RCC 7860 (cell line): ENCODE data around the gene SPATA4.
A peak's percentile ranks its signal among the peaks of the same experiment; 100 is the strongest.
"Not testable (repeated sequence)": the region's sequence is repeated elsewhere in the genome, so short reads cannot be mapped to it uniquely, and the experiment has no call there.

Experiments used
- DNase-seq: peaks from one replicate; pipeline ENCODE4 v3.0.0-alpha.2; 2015; ENCODE audit warnings: low spot score
- FAIRE-seq: peaks from 2 replicates; lab custom pipeline; 2012; peaks lifted over from hg19 to GRCh38; lab: Jason Lieb, UNC

SPATA4 gene

DNA sequence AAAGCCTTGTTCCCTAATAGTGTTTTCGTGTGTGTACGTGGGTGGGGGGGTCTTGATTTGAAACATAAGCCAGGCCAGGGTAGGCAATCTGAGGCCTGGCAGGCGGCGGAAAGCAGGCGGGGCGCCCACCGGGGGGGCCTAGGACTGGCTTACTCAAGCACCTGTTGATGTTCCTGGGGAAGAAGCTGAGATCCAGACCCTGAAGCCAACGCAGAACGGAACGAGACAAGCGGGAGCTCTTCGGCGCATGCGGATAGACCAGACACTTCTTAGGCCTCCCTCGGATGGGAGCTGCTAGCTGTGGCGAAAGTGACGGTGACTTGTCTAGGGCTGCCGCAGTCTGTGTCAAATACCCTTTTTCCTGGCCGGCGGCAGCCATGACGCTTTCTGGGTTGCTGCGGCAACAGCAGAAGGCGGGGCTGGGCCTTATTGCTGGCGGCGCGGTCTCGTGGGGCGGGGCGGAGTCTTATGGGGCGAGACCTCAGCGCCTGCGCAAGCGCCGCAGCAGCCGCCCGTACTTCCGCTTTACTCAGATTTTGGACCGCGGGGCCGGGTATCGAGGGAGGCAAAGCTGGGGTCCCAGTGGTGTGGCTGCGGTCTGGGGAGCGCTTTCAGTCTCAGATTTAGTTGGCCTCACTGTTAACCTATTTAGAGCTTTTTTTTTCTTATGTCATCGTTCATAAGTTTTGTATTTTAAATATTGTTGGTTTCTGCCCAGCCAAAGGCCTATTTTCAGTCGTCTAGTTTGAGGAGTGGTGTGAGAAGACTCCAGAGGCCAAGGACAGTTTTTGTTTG lies at the start of gene SPATA4:
Gene SPATA4, minus strand, starts transcription at position 402 of the 795 bp plus-strand sequence. Its CDS starts 23 bp downstream, at position 379.
- DNase-seq, result peak; percentile 75
- FAIRE-seq, result no peak

DNA sequence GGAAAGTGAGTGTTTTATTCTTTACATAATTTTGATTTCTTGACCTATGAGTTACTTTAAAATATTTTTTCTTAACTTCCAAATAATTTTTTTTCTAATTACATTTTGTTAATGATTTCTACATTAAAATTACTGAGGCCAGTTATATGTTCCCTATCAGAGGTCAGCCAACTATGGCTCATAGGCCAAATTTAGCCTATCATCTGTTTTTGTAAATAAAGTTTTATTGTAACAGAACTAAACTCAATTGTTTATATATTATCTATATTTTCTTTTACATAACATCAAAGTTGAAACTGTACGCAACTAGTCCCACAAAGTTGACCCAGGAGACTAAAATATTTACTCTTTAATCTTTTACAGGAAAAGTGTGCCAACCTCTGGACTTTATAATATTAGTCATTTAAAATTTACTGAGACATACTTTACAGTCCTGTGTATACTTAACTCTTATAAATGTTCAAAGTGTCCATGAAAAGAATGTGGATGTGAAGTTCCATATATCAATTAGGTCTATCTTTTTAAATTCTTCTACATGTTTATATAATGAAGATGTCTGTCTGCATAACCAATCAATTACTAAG lies 47.5 kb upstream of the SPATA4 start:
- no peak for DNase-seq
- no peak for FAIRE-seq

DNA sequence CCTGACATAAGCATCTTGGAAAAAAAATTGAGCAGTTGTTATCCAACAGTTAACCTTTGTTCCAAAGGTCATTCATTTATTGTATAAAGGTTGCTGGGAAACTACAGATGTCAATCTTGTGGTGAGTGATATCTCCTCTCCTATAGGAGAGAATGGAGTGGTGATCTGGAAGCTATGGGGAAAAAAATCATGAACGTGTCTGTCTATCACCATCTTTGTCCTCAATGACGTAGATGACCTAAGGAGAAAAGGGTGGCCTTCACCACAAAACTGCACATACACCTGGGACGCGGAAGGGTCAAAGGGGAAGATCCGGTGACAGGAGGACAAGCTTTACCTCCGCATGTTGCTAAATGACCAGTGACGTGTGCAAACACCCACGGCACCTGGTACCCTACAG lies 46.3 kb upstream of the SPATA4 start:
- FAIRE-seq (no peak), DNase-seq (no peak)

DNA sequence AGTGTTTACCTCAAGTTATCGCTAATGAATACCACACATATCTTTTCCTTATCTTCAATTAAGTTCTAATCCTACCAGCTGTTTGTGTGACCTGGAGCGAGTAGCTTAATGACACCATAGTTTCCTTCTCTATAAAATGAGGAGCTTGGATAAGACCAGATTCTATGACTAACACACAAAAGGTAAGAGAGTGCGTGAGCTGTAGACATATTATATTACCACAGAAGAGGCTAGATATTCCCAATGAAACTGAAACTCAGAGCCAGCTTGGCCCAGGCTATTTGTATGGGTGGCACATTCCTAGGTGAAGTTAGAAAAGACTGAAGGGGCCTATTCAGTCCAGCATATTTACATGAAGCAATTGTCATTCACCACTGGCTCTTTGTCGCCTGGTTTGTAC lies 43.4 kb upstream of the SPATA4 start:
- no peak for DNase-seq
- no peak for FAIRE-seq

DNA sequence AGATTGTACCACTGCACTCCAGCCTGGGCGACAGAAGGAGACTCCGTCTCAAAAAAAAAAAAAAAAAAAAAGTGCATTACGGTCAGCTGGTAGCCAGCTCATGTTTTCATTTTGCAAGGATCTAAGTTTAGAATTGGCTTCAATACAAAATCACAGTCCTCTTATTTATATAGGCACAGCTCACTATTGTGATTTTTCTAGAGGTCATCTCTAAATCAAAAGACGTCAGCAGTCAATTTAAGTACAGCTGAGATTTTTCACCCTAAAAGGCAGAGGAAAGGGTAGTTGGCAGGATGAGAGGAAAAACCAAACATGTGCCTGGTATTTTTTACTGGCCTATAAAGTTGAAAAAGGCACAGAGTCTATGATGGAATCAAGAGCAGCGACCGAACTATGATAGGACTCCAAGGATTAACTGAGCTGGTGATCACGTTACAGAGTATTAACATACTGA lies 42.8 kb upstream of the SPATA4 start:
- DNase-seq, result no peak

DNA sequence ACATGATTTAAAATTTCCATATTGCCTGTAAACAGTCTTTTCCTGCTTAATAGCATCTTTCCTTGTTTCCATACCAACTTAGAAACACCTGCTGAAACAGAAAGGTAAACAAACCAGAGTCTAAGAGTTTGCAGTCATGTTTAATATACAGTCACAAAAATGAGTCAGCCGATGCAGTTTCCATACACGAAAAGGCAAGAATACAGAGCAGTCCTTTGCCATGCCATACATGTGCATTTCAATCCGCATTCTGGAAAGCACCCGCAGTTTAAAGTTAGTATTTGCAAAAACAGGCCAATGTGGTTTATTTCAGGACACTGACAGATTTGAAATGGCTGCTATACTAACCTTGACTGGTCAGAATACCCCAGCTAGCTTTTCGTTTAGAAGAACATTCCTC lies 41.6 kb upstream of the SPATA4 start:
- no peak for DNase-seq

More for the DNA sequence above, 42.8 kb upstream of the SPATA4 start:
- FAIRE-seq, result no peak

DNA sequence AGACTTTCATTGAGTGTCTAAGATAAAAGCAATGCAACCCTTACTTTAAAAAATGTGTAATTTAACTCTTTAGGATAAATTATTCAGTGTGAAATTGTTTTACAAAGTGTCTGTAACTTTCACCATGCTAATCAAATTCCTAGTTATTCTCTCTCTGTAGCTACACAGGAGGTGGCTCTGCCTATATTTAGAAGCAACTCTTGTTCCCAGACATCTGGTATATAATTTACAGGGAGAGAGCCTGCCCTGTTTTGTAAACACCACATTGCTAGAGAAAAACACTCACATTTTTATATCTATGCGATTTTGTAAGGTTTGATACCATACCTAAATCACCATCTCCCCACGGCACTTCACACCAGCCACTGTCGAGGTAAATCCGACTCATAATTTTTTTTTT lies 35.5 kb upstream of the SPATA4 start:
- DNase-seq (no peak), FAIRE-seq (no peak)

More for the DNA sequence above, 41.6 kb upstream of the SPATA4 start:
- no peak for FAIRE-seq

DNA sequence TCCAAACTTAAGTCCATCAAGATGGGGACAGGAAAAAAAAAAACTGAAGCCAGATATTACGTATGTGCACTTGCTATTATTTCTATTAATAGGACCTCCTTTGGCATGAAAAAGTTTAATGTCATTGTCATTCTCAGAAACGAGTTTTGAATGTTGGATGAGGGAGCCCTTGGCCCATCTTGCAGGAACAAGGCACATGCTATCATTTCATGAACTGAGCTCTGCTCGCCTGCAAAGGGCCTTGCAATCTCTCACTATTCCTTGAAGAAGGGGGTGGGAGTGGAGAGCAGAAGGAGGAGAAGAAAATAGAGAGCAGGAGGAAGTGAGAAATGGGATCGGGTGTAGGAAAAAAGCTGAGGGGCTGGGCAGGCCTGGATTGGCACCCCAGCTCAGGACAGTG lies 34.3 kb upstream of the SPATA4 start:
- no peak for FAIRE-seq
- no peak for DNase-seq

DNA sequence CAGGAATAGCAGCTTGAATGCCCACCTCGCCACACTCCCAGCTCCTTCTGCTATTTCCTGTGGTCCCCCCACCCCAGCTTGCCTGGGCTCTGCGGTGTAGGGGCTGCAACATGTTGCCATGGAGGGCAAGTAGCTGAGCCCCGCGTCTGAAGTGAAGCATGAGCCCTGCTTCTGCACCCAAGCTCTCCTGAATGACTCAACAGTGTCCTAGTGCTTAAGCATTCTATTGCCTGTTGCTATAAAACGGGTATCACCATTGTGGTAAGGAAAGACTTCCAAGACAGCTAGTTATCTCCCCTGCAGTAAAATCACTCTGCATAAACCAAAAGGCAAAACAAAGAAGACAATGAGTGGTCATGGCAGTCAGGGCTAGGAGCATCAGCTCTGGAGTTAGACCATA lies 31.4 kb upstream of the SPATA4 start:
- no peak for FAIRE-seq
- no peak for DNase-seq

DNA sequence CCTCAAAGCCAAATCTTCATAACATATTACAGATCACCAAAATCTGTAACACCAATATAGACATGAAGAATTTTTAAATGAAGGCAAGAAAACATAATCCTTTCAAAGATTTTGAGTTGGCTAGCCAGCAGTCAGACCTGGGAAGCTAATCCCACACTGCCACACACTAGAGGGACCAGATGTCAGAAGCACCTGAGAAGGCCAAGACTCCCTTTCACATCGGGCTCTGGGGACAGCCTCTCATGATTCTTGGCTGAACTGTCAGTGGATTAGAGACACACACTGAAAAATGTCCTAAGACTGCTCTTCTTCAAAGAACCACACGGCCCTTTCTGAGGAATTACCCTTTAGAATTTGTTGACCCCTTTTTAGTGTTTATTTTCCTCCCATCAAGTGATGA lies 28.2 kb upstream of the SPATA4 start:
- DNase-seq, result no peak
- FAIRE-seq, result no peak

DNA sequence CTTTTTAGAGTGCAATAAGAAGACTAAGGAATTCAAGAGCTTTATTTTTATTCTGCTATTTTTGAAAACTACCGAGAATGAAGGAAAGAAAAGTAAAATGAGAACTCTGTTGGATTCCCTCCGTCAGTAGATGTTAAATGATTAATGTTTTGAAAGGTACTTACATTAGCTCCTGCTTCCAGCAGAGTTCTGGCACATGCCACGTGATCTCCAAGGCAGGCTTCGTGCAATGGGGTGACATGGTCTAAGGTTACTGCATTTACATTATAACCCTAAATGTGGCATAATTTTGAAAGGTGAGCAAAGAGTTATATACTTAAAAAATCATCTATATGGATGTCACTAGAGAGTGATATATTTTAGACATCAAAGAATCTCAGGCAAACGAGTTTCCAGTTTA lies 26.8 kb upstream of the SPATA4 start:
- DNase-seq (no peak), FAIRE-seq (no peak)

DNA sequence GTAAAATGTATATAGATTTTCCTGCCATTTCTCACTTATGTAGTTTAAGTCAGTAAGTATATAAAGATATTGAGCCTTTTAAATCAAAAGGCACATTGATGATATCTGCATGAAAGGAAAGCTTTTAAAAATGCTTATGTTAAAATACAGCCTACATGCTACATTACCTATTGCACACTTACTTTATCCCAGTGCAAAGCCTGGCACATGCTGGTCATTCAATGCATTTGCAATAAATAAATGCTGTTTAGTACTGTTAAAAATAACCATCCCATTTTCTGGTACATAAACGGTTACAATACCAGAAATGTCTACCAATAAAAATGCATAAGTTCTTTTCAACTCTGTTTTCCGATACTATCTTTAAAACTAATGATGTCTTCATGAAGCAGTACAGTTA lies 22.1 kb upstream of the SPATA4 start:
- FAIRE-seq (no peak), DNase-seq (no peak)

DNA sequence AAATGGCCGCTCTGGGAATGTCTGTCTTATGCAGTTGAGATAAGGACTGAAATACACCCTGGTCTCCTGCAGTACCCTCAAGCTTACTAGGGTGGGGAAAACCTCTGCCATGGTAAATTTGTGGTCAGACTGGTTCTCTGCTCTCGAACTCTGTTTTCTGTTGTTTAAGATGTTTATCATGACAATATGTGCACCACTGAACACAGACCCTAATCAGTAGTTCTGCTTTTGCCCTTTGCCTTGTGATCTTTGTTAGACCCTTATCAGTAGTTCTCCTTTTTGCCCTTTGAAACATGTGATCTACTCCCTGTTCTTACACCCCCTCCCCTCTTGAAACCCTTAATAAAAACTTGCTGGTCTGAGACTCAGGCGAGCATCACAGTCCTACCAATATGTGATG lies 17.0 kb upstream of the SPATA4 start:
- DNase-seq, FAIRE-seq: not testable (repeated sequence)

DNA sequence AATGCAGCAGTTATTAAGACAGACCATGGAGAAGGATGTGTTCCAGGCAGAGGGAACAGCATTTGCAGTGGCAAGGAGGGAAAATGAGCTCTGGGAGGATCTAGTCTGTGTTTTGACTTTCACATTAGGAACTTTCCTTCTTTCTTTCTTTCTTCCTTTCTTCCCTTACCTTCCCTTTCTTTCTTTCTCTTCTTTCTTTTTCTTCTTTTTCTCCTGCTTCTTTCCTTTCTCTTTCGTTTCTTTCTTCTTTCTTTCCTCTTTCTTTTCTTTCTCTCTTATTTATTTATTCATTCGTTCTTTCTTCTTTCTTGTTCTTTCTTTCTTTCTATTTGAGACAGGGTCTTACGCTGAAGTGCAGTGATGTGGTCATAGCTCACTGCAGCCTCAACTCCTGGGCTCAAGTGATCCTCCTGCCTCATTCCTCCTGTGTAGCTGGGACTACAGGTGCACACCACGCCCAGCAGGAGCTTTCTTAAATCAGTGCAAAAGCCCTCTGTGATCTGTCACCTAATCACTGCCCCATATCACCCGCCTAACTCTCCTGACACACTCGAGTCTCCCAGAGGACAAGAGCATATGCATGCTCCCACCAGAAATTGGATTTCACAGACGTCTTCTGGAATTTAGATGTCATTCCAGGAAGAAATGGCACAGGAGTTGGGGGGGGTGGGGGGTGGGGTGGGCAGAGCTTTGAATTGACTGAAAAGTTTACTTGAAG lies 15.4 kb upstream of the SPATA4 start:
- DNase-seq, result no peak
- FAIRE-seq, result no peak

DNA sequence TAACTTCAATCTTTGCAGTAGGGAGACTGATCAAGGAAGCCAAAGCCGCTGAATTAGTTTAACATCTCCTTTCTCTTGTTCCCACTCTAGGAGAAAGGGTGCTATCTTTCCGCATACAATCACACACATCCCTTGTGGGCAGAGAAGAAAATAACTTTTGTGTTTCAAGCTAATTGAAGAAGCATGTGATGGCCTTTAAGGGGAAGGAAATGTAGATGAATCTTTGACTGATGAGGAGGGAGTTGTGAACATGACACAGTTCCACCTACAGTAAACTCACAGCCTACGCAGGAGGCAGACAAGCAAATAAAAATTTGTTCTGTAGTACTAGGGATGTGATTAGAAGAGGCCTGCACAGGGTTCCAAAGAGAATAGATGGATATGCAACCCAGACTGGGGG lies 14.7 kb upstream of the SPATA4 start:
- DNase-seq (no peak), FAIRE-seq (no peak)

DNA sequence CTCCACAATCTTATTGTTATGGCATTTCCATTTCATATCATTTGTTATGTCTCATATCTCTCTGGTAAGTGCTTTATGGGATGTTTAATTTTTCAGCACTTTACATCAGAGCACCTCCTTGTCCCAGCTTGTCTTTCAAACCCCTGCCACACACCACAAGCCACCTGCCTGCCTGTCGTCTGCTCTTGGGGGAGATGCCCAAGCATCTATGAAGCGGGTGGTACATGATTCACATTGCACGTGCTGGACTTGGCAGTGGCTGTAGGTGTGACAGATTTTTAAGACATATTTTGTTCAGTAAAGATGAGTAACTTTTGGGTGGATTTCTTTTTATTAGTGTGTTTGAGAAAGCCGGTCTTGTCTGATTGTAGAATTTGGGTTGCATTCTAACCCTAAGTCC lies 14.2 kb upstream of the SPATA4 start:
- FAIRE-seq (no peak), DNase-seq (no peak)

DNA sequence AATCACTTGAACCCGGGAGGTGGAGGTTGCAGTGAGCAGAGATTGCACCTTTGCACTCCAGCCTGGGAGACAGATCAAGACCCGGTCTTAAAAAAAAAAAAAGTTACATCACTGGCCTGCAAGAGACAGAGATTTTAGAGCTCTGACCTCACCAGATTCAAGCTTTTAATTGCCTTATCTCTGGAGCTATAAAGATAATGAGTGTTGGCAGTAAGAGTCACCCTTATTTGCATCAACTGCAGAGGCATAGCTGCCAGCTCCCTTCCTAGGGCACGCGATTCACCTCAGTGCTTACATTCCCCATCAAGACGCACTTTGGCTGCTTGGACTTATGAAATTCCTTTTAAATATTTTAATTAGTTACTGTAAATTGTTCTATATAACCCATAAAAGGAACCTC lies 12.5 kb upstream of the SPATA4 start:
- DNase-seq (no peak), FAIRE-seq (no peak)

DNA sequence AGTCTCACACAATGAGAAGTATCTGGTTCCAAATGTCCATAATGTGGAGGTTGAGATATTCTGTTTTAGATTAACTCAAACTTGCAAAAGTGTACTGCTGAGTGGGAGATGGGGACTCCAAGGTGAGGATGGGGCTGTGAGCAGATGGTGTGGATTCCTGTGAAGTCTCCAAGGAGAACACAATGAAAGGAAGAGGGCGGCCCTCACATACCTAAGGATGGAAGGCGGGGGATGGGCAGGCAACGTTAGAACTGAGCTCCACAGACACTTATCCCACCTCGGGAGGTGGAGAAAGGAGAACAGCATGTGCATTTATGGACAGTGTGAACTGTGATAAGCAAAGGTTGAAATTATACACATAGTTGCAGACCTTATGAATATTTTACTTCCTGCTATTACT lies 9.9 kb upstream of the SPATA4 start:
- DNase-seq (no peak), FAIRE-seq (no peak)

DNA sequence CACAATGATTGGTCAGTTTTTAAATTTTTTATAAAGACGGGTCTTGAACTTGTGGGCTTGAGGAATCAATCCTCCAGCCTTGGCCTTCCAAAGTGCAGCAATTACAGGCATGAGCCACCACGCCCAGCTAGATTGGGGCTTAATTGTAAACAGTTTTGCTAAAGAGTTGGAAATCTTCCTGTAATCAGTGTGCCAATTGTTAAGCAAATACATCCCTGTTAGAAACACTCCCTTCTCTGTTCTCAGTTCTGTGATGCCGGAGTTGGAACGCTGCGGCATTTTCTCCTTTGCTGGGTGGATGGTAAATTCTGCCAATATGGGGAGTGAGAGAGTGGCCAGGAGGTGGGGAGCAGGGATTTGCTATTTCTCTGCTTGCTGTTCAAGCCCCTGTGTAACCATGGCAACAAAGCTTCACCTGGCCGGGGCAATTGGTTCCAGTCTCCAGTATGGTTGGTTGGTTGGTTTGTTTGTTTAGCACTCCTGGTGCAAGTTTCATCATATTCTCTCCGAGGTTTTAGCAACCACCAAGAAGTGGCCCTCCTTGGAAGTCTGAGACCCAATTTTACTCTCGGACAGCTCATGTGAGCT lies 3.0 kb upstream of the SPATA4 start:
- DNase-seq (no peak), FAIRE-seq (no peak)

DNA sequence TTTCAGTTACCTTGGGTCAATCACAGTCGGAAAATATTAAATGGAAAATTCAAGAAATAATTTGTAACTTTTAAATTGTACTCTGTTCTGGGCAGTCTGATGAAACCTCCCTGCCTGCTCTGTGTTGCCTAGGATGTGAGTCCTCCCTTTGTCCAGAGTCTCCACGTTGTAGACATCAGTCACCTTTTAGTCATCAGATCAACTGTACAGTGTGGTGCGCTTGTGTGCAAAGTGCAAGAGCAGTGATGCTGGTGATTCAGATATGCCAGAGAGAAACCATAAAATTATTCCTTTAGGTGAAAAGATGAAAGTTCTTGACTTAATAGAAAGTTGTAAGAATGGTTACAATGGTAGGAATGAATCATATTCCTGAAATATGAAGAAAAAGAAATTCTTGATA lies 1.4 kb downstream of the SPATA4 start:
- DNase-seq, result peak; percentile 89
- peak; percentile 87 for FAIRE-seq

DNA sequence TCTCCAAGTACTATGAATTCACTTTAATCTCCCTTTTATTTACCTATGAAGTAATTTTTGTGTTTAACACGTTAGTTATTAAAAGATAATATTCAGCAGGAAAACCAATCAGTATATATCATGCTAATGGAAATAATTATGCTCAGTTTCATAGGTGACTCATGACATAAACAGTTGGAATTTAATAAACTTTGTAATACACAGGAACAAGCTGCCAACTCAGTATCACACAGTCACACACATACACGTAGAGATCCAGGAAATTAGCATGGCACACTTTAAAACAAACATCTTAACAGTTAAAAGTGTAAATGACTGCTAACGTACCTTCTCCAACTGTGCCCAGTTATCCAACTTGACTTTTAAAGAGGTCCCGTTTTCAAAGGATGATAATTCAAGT lies 2.3 kb downstream of the SPATA4 start:
- FAIRE-seq (peak; percentile 64), DNase-seq (peak; percentile 51)
